GM18907 (cell line): ENCODE measurements around the gene OR2C1.

Experiments
- ATAC-seq: cut with Tn5 transposase; IDR thresholded peaks from one replicate; pipeline ENCODE4 v1.9.1; 2021; ENCODE audit warnings: mild to moderate bottlenecking, moderate library complexity; ENCODE audit not compliant: unreplicated experiment

OR2C1 gene

GRCh38 chr16:3355589-3355988 lies at the start of gene OR2C1:
TSS of gene OR2C1 (plus strand) at chr16:3355889. CDS start at chr16:3355941, 52 bp downstream.
- no peak for ATAC-seq

GRCh38 chr16:3306078-3306477 lies 49.6 kb upstream of the OR2C1 start:
- no peak for ATAC-seq

- ATAC-seq = no peak
These were observed 44.2 kb upstream of the OR2C1 start for GRCh38 chr16:3311496-3311895.

GRCh38 chr16:3317315-3317999 lies 38.2 kb upstream of the OR2C1 start:
- ATAC-seq = no peak

- no peak for ATAC-seq
These were observed 33.9 kb upstream of the OR2C1 start for GRCh38 chr16:3321816-3322215.

- no peak for ATAC-seq
These were observed 28.2 kb upstream of the OR2C1 start for GRCh38 chr16:3327514-3327913.

- ATAC-seq = no peak
These were observed 27.6 kb upstream of the OR2C1 start for GRCh38 chr16:3328104-3328503.

GRCh38 chr16:3328643-3329042 lies 27.0 kb upstream of the OR2C1 start:
- no peak for ATAC-seq

- ATAC-seq = no peak
These were observed 9.6 kb upstream of the OR2C1 start for GRCh38 chr16:3346041-3346440.

- ATAC-seq = no peak
These were observed 8.1 kb upstream of the OR2C1 start for GRCh38 chr16:3347586-3347985.

GRCh38 chr16:3348547-3349167 lies 7.0 kb upstream of the OR2C1 start:
- no peak for ATAC-seq

GRCh38 chr16:3349175-3349574 lies 6.5 kb upstream of the OR2C1 start:
- no peak for ATAC-seq

GRCh38 chr16:3356118-3356517 lies 429 bp downstream of the OR2C1 start:
- no peak for ATAC-seq

GRCh38 chr16:3358871-3359270 lies 3.2 kb downstream of the OR2C1 start:
- no peak for ATAC-seq

- ATAC-seq = no peak
These were observed 7.2 kb downstream of the OR2C1 start for GRCh38 chr16:3362931-3363330.

GRCh38 chr16:3363793-3364192 lies 8.1 kb downstream of the OR2C1 start:
- ATAC-seq = no peak

- peak; percentile 79 for ATAC-seq
These were observed 9.2 kb downstream of the OR2C1 start for GRCh38 chr16:3364774-3365427.

- no peak for ATAC-seq
These were observed 13.4 kb downstream of the OR2C1 start for GRCh38 chr16:3369073-3369472.

- no peak for ATAC-seq
These were observed 20.0 kb downstream of the OR2C1 start for GRCh38 chr16:3375680-3376079.

GRCh38 chr16:3377917-3378316 lies 22.2 kb downstream of the OR2C1 start:
- ATAC-seq = no peak

GRCh38 chr16:3383045-3383448 lies 27.4 kb downstream of the OR2C1 start:
- no peak for ATAC-seq

- ATAC-seq = no peak
These were observed 32.6 kb downstream of the OR2C1 start for GRCh38 chr16:3388325-3388724.
